Thymus (tissue), 11 donors: ENCODE results near the gene CA9. TPM values are rescaled to one million over a fixed set of nuclear protein-coding genes. Genes with fewer than 3 reads are reported as not detected.

ENCODE experiments used
- DNase-seq, 9 donors: peaks; one replicate each; pipeline ENCODE4 v3.0.0-alpha.2; 2013; ENCODE audit warnings: low spot score in 9 of 9, low read depth in 6 of 9, missing footprints in 1 of 9
- H3K27ac ChIP-seq, 2 donors: one replicate each; pipeline ENCODE4 v1.5.1; 2013; ENCODE audit warnings: control low read depth in 1 of 2, low read depth in 1 of 2, low read length in 1 of 2, mild to moderate bottlenecking in 1 of 2, moderate library complexity in 1 of 2
- H3K27me3 ChIP-seq, 2 donors: one replicate each; pipeline ENCODE4 v1.5.1; 2013; ENCODE audit warnings: low read length in 1 of 2; ENCODE audit not compliant: control insufficient read depth in 2 of 2, insufficient read depth in 1 of 2
- H3K36me3 ChIP-seq, 2 donors: one replicate each; pipeline ENCODE4 v1.5.1; 2013; ENCODE audit warnings: low read length in 1 of 2, mild to moderate bottlenecking in 1 of 2, moderate library complexity in 1 of 2; ENCODE audit not compliant: control insufficient read depth in 2 of 2, insufficient read depth in 2 of 2
- H3K4me1 ChIP-seq, 2 donors: one replicate each; pipeline ENCODE4 v1.5.1; 2013; ENCODE audit warnings: low read length in 2 of 2; ENCODE audit not compliant: control insufficient read depth in 2 of 2, insufficient read depth in 2 of 2
- H3K4me3 ChIP-seq, 2 donors: one replicate each; pipeline ENCODE4 v1.5.1; 2013; ENCODE audit warnings: low read length in 2 of 2, control low read depth in 1 of 2, mild to moderate bottlenecking in 1 of 2
- H3K9me3 ChIP-seq, 2 donors: one replicate each; pipeline ENCODE4 v1.5.1; 2013; ENCODE audit warnings: low read length in 1 of 2, mild to moderate bottlenecking in 1 of 2; ENCODE audit not compliant: control insufficient read depth in 2 of 2, insufficient read depth in 1 of 2
- WGBS: extraction: QIAGEN DNeasy Blood & Tissue Kit; methylation state at CpG from one replicate; pipeline ENCODE4 v1.1.7; 2013; 5-methylcytosine and 5-hydroxymethylcytosine counted together
- polyA plus RNA-seq: library from polyadenylated mRNA; stranded (reverse); fragments of 200-250 nt; gene quantifications from one replicate; pipeline ENCODE4 v1.2.3, GENCODE V29; 2013
- total RNA-seq: library from RNA; stranded (reverse); fragments of 120-200 nt; gene quantifications from one replicate; pipeline ENCODE4 v1.2.4, GENCODE V29; 2013
- donor health status: healthy.

CA9 gene
- total and polyA plus RNA-seq, 2 donors = 0.50 to 1.0 TPM

DNA sequence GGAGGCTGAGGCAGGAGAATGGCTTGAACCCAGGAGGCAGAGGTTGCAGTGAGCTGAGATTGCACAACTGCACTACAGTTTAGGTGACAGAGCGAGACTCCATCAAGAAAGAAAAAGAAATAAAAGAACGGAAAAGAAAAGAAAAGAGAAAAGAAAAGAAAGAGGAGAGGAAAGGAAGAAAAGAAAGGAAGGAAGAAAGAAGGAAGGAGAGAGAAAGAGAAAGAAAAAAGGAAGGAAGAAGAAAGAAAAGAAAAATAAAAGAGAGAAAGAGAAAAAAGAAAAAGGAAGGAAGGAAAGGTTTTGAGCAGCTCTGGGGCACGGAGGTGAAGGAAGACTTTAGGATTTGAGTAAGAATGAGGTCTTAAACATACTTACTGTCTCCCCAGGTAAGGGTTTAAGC is 39.9 kb downstream of the CA9 start:
- Histone ChIP-seq H3K36me3 (peaks cover 86 to 94% of the 10 kb centered on the region in 2 donors), H3K4me3 (no peak overlapping the region), H3K27me3 (no peaks in the 10 kb centered on the region), H3K9me3 (no peaks in the 10 kb centered on the region), H3K4me1 (no peaks in the 10 kb centered on the region), H3K27ac (no peak overlapping the region)
- 98% methylated on average over 3 of the region's 3 CpGs for WGBS
- DNase-seq = no peak

GRCh38 chr9:35714123-35714522 is 40.4 kb downstream of the CA9 start:
- peaks cover 87 to 94% of the 10 kb centered on the region in 2 donors for H3K36me3 ChIP-seq
- no peaks in the 10 kb centered on the region for H3K27me3 ChIP-seq
- no peaks in the 10 kb centered on the region for H3K4me1 ChIP-seq
- H3K9me3 ChIP-seq = no peaks in the 10 kb centered on the region
- no peak overlapping the region for H3K27ac ChIP-seq
- no peak overlapping the region for H3K4me3 ChIP-seq
- 98% methylated on average over 6 of the region's 6 CpGs for WGBS
- no peak for DNase-seq

DNA sequence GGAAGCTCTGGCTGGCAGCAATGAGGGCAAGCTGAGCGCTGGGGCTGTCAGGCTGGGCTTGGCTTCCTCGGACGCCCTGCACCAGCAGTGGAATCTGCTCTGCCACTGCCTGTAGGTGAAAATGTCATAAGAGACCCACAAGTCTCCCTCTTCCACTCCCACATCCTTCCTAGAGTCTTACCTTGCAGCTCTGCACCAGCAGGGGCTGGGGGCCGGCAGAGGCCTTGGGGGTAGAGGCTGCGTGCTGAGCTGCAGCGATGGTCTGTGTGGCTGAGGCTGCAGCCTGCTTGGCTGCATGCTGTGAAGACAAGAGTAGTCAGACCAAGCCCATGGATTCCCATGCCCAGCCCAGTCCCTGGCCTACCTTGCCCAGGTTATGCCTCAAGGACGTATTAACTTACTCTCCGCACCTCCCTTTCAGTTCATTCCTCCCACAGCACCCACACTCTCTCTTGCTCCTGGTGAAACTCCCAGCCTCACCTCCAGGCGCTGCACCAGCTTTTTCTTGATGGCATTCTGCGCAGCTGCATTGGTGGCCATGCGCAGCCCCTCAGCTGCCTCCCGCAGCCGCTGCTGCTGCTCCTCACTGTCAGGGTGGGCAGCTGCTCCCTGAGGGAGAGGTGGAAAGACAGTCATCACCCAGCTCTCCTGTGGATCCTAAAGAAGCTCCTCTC is 41.0 kb downstream of the CA9 start:
- Histone ChIP-seq H3K36me3 (peaks cover 92 to 97% of the 10 kb centered on the region in 2 donors), H3K27ac (no peak overlapping the region), H3K4me1 (no peaks in the 10 kb centered on the region), H3K9me3 (no peaks in the 10 kb centered on the region), H3K27me3 (no peaks in the 10 kb centered on the region), H3K4me3 (no peak overlapping the region)
- no peak for DNase-seq
- 98% methylated on average over 13 of the region's 13 CpGs for WGBS

DNA sequence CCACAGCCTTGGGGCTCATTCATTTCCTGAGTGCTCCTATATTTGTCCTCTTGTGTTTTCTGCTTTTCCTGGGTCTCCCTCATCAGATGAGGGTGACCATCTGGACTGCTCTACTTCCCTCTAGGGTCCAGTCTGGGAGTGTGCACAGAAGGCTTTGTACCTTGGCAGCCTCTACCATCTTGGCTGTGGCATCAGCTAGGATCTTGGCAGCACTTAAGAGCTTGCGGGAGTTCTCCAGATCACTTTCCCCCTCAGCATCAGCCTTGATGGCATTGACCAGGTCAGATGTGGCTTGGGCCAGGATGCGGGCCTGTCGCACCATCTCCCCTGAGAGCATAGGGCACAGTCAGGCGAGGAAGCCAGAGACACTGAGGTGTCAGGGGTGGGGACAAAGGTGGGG is 42.5 kb downstream of the CA9 start:
- no peak overlapping the region for H3K4me3 ChIP-seq
- DNase-seq = no peak
- no peaks in the 10 kb centered on the region for H3K4me1 ChIP-seq
- 98% methylated on average over 4 of the region's 4 CpGs for WGBS
- no peaks in the 10 kb centered on the region for H3K9me3 ChIP-seq
- H3K36me3 ChIP-seq = peaks cover 93 to 99% of the 10 kb centered on the region in 2 donors
- H3K27ac ChIP-seq = no peak overlapping the region
- H3K27me3 ChIP-seq = no peaks in the 10 kb centered on the region

GRCh38 chr9:35717132-35717870 is 43.6 kb downstream of the CA9 start:
- no peak for DNase-seq
- H3K27ac ChIP-seq = no peak overlapping the region
- no peaks in the 10 kb centered on the region for H3K9me3 ChIP-seq
- no peaks in the 10 kb centered on the region for H3K27me3 ChIP-seq
- WGBS = 98% methylated on average over 14 of the region's 14 CpGs
- H3K4me1 ChIP-seq = no peaks in the 10 kb centered on the region
- H3K4me3 ChIP-seq = no peak overlapping the region
- peaks cover 93 to 99% of the 10 kb centered on the region in 2 donors for H3K36me3 ChIP-seq

DNA sequence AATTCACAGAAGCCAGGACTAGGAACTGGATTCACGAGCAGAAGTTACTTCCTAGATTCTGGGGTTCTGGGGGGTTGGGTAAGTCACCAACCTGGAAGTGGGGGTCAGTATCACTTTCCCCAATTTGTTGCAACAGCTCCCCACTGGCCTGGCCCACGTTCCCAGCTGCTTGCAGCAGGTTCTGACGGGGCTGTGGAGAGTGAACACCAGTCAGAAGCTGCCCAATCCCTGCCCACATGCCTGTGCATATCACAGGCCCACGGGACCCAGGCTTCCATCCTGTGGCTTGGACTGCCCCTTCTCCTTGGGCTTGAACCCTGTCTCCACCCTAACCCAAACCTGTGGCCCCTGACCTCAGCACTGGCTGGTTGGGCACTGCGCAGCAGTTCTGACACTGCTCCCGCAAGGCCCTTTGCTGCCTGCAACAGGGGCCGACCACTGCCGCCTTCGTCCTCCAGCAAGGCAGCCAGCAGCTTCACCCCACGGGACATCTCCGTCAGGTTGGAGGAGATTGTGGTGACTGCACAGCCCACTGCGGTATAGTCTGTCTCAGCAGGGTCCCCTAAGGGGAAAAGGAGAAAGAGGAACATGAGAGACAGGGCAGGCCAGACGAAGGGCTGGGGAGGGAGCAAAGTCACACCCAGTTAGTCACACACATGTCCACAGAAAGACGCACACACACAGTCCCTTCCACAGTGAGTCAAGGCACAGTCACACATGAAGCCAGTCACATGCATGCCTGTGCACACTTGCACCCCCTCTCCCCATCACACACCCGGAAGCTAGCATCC is 45.2 kb downstream of the CA9 start:
- Histone ChIP-seq H3K27me3 (no peaks in the 10 kb centered on the region), H3K36me3 (peaks cover 94 to 98% of the 10 kb centered on the region in 2 donors), H3K4me3 (no peak overlapping the region), H3K9me3 (no peaks in the 10 kb centered on the region), H3K27ac (no peak overlapping the region), H3K4me1 (no peaks in the 10 kb centered on the region)
- no peak for DNase-seq
- 97% methylated on average over 15 of the region's 15 CpGs for WGBS

DNA sequence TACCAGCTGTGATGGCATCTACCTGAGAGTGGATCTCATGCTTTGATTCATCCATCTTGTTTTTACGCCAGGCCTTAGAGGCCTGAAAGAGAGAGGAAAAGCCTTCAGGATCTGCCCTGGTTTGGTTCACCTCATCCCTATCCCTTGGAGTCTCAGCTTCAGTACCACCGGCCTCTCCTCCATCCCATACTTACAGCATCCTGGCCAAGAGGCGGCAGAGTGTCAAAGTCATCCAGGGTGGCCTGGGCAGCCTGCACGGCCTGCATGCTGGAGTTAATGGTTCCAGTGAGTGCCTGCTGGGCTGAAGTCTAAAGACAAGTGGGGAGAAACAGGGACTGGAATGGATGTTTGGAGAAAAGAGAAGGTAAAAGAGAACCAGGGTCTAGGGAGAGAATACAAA is 45.8 kb downstream of the CA9 start:
- H3K4me3 ChIP-seq = no peak overlapping the region
- H3K27ac ChIP-seq = no peak overlapping the region
- 98% methylated on average over 4 of the region's 4 CpGs for WGBS
- DNase-seq = no peak
- no peaks in the 10 kb centered on the region for H3K27me3 ChIP-seq
- H3K4me1 ChIP-seq = no peaks in the 10 kb centered on the region
- H3K9me3 ChIP-seq = no peaks in the 10 kb centered on the region
- H3K36me3 ChIP-seq = peaks cover 94 to 98% of the 10 kb centered on the region in 2 donors

GRCh38 chr9:35723426-35723825 is 49.7 kb downstream of the CA9 start:
- 98% methylated on average over 2 of the region's 2 CpGs for WGBS
- H3K27ac ChIP-seq = no peak overlapping the region
- H3K27me3 ChIP-seq = no peaks in the 10 kb centered on the region
- H3K4me3 ChIP-seq = no peak overlapping the region
- no peak for DNase-seq
- peaks cover 19 to 24% of the 10 kb centered on the region in 2 donors for H3K4me1 ChIP-seq
- H3K9me3 ChIP-seq = no peaks in the 10 kb centered on the region
- peaks cover 69 to 88% of the 10 kb centered on the region in 2 donors for H3K36me3 ChIP-seq

DNA sequence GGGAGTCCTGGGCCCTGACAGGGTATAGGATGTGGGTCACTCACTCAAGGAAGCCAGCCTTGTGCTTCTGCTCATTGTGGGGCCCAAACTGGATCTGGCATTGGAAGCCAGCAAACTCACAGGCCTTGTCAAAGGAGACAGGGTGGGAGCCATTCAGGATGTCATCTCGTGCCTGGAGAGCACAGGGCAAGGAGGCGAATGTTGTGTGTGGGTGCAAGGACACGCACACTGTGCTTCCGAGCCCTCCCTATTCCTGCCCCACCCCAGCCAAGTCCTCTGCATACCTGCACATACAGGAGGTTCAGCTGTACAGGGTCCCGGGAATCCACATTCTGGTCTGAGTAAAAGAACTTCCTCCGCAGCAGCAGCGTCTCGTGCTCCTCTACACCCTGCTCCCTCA is 50.2 kb downstream of the CA9 start:
- Histone ChIP-seq H3K36me3 (peaks cover 64 to 83% of the 10 kb centered on the region in 2 donors), H3K4me3 (no peak overlapping the region), H3K27ac (no peak overlapping the region), H3K9me3 (no peaks in the 10 kb centered on the region), H3K27me3 (no peaks in the 10 kb centered on the region), H3K4me1 (peaks cover 22 to 28% of the 10 kb centered on the region in 2 donors)
- WGBS = 98% methylated on average over 8 of the region's 8 CpGs
- DNase-seq = no peak
